Mesodermal cell (in vitro differentiated cells): ENCODE results near the gene ECE2.

ENCODE experiments used
- H3K27ac ChIP-seq: 2 replicates; pipeline ENCODE4 v1.7.0; 2013; ENCODE audit warnings: mild to moderate bottlenecking, low read depth, low read length, moderate library complexity; ENCODE audit not compliant: severe bottlenecking
- H3K36me3 ChIP-seq: 2 replicates; pipeline ENCODE4 v1.7.1; 2013; ENCODE audit warnings: mild to moderate bottlenecking, low read length, moderate library complexity; ENCODE audit not compliant: control insufficient read depth, insufficient read depth
- H3K4me1 ChIP-seq: one replicate; pipeline ENCODE4 v1.7.1; 2013; ENCODE audit warnings: mild to moderate bottlenecking, low read length; ENCODE audit not compliant: insufficient read depth, control insufficient read depth, poor library complexity, severe bottlenecking
- H3K4me3 ChIP-seq: 2 replicates; pipeline ENCODE4 v1.7.0; 2013; ENCODE audit warnings: low read length, control low read depth, mild to moderate bottlenecking; ENCODE audit not compliant: insufficient read depth, poor library complexity, severe bottlenecking; ENCODE audit errors: extremely low read depth
- H3K9me3 ChIP-seq: 2 replicates; pipeline ENCODE4 v1.7.1; 2013; ENCODE audit warnings: mild to moderate bottlenecking, low read length, moderate library complexity; ENCODE audit not compliant: control insufficient read depth
- WGBS, 2 experiments: methylation state at CpG; one replicate each; pipeline ENCODE4 v1.1.5; 2013; ENCODE audit warnings: missing lambda C conversion rate in 2 of 2; ENCODE audit not compliant: insufficient coverage in 2 of 2; 5-methylcytosine and 5-hydroxymethylcytosine counted together

Gene ECE2

GRCh38 chr3:184241141-184241446 is 34.7 kb upstream of the ECE2 start:
- WGBS, 2 experiments: 92 to 96% methylated on average over 14 to 17 of the region's 17 CpGs
- no peak overlapping the region for H3K27ac ChIP-seq

GRCh38 chr3:184241447-184242296 is 34.1 kb upstream of the ECE2 start:
- H3K27ac ChIP-seq: no peak overlapping the region
- H3K9me3 ChIP-seq: no peaks in the 10 kb centered on the region
- no peaks in the 10 kb centered on the region for H3K4me1 ChIP-seq
- WGBS, 2 experiments: 86 to 89% methylated on average over 32 to 46 of the region's 46 CpGs
- H3K36me3 ChIP-seq: peaks cover 35% of the 10 kb centered on the region
- no peak overlapping the region for H3K4me3 ChIP-seq

More at GRCh38 chr3:184241141-184241446, 34.7 kb upstream of the ECE2 start:
- H3K4me1 ChIP-seq: no peaks in the 10 kb centered on the region
- H3K36me3 ChIP-seq: peaks cover 35% of the 10 kb centered on the region
- H3K4me3 ChIP-seq: no peak overlapping the region
- no peaks in the 10 kb centered on the region for H3K9me3 ChIP-seq

- 98% methylated on average over 5 of the region's 5 CpGs for WGBS, 2 experiments
- Histone ChIP-seq H3K36me3 (peaks cover 35% of the 10 kb centered on the region), H3K27ac (no peak overlapping the region), H3K4me1 (no peaks in the 10 kb centered on the region), H3K9me3 (no peaks in the 10 kb centered on the region), H3K4me3 (no peak overlapping the region)
Measured at GRCh38 chr3:184242297-184242685, 33.5 kb upstream of the ECE2 start.

GRCh38 chr3:184248454-184249411 is 27.1 kb upstream of the ECE2 start, which contains the start of gene ALG3:
TSS of gene ALG3 (minus strand) at chr3:184248962. CDS start at chr3:184248940, 22 bp downstream.
- no peaks in the 10 kb centered on the region for H3K4me1 ChIP-seq
- peak within 1 kb of the TSS; percentile 89 for H3K4me3 ChIP-seq
- peak within 1 kb of the TSS; percentile 97 for H3K27ac ChIP-seq
- H3K9me3 ChIP-seq: no peaks in the 10 kb centered on the region
- 0% methylated on average over 41 to 45 of the region's 49 CpGs for WGBS, 2 experiments
- peaks cover 17% of the 10 kb centered on the region for H3K36me3 ChIP-seq

- 0% methylated on average over 52 to 54 of the region's 54 CpGs for WGBS, 2 experiments
- Histone ChIP-seq H3K9me3 (no peaks in the 10 kb centered on the region), H3K4me1 (no peaks in the 10 kb centered on the region), H3K27ac (peak within 1 kb of the TSS; percentile 97), H3K36me3 (peaks cover 9% of the 10 kb centered on the region), H3K4me3 (peak within 1 kb of the TSS; percentile 89)
Measured at GRCh38 chr3:184249412-184250166, 26.2 kb upstream of the ECE2 start, which contains the start of gene EEF1AKMT4. TSS of gene EEF1AKMT4 (plus strand) at chr3:184249672. CDS start at chr3:184249695, 23 bp downstream.

GRCh38 chr3:184250167-184250828 is 25.5 kb upstream of the ECE2 start:
- Histone ChIP-seq H3K36me3 (peaks cover 2% of the 10 kb centered on the region), H3K4me3 (peak overlapping the region; percentile 89), H3K27ac (peak overlapping the region; percentile 47), H3K9me3 (no peaks in the 10 kb centered on the region), H3K4me1 (no peaks in the 10 kb centered on the region)
- 7 to 9% methylated on average over 17 of the region's 20 CpGs for WGBS, 2 experiments

- Histone ChIP-seq H3K9me3 (no peaks in the 10 kb centered on the region), H3K4me1 (peaks cover 2% of the 10 kb centered on the region), H3K36me3 (peaks cover 3% of the 10 kb centered on the region), H3K4me3 (no peak overlapping the region), H3K27ac (no peak overlapping the region)
- 94 to 95% methylated on average over 3 of the region's 3 CpGs for WGBS, 2 experiments
Measured at GRCh38 chr3:184255291-184256039, 20.4 kb upstream of the ECE2 start.

GRCh38 chr3:184257083-184257915 is 18.5 kb upstream of the ECE2 start:
- WGBS, 2 experiments: 91 to 97% methylated on average over 17 to 19 of the region's 23 CpGs
- no peak overlapping the region for H3K27ac ChIP-seq
- H3K36me3 ChIP-seq: peaks cover 3% of the 10 kb centered on the region
- H3K4me3 ChIP-seq: no peak overlapping the region
- H3K4me1 ChIP-seq: peaks cover 5% of the 10 kb centered on the region
- H3K9me3 ChIP-seq: no peaks in the 10 kb centered on the region

- WGBS, 2 experiments: 88 to 91% methylated on average over 4 to 5 of the region's 5 CpGs
- H3K36me3 ChIP-seq: peaks cover 3% of the 10 kb centered on the region
- H3K4me1 ChIP-seq: peaks cover 8% of the 10 kb centered on the region
- H3K9me3 ChIP-seq: no peaks in the 10 kb centered on the region
- H3K4me3 ChIP-seq: no peak overlapping the region
- H3K27ac ChIP-seq: no peak overlapping the region
Measured at GRCh38 chr3:184258926-184259325, 16.9 kb upstream of the ECE2 start.
